ENCODE measurements around the gene MIDN.
A peak's percentile ranks its signal among the peaks of the same experiment; 100 is the strongest.

Gene MIDN

DNA sequence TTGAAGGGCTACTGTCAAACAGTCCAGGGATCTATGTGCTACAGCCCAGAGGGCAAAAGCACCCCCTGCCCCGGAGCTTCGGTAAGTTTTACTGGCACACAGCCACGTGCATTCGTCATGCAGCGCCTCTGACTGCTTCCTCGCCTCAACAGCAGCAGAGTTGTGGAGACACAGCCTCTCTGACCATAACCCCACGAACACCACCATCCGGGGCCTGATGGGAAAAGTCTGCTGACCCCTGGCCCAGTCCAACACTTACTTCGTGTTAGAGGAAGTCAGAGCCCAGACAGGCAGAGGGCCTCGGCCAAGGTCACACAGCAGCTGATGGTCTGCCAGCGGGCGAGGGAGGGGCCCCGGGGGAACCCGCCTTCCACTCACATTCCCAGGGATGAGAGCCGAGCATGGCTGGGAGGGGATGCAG is 15.7 kb upstream of the MIDN start:
- no peak for DNase-seq (ENCODE audit: low read depth, low spot score)

DNA sequence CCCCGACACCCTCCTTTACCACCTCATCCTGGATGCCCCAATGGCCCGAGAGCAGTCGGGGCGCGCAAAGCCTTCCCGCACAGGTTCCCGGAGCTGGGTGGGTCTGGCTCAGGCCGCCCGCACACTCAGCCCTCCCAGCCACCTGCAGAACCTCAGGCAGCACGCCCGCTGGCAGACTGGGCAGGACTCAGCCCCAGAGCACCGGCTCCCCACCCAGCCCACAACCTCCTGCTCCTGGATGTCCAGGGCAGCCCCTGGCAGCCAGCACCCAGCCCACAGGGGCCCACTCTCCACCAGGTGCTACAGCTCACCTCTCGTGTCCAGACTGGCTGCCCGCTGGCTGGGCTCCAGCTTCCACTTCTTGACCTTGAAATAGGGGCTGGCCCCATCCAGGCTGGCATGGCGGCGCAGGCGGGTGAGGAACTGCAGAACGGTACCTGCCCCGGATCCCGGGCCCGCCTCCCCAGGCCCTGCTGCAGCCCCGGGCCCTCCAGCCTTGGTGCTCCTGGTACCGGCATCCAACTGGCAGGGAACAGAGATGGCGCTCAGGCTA is 15.2 kb upstream of the MIDN start:
- DNase-seq (ENCODE audit: low read depth, low spot score): no peak

DNA sequence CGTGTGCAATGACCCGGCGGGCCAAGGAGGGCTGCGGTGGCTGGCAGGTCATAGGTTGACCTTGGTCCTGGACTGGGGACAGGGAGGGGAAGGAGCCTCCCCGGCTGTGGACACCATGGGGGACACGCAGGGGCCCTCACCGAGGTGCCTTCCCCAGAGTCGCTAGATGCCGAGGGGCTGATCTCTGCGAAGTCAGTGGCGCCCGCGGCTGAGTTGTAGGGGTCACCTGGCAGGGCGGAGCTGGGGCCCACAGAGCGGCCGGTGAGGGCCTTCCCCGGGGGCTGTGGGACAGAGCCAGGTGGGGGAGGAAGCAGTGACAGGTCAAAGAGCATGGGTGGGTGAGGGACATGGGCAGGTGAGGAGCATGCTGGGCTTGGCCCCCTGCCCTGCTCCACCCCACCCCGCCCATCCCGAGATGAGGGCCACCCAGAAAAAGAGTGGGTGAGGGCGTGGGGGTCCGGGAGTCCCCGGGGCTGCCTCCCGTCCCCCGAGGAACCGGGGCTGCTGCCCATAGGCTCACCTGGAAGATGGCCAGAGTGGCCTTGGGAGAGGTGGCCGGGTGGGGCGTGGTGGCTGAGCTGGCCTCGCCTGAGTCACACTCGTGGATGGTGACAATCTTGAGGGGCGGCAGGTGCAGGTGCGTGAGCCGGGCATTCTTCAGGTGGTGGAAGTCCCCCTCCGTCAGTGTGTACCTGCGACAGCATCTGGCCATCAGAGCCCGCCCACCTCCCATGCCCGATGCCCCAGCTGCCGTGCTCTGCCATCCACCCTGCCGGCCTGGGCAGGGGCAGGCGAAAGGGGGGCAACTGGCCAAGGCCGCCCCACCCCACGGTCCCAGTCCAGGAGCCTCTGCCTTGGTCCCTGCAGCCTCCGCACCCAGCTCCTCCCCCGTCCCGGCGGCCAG is 14.1 kb upstream of the MIDN start:
- DNase-seq (ENCODE audit: low read depth, low spot score): no peak

DNA sequence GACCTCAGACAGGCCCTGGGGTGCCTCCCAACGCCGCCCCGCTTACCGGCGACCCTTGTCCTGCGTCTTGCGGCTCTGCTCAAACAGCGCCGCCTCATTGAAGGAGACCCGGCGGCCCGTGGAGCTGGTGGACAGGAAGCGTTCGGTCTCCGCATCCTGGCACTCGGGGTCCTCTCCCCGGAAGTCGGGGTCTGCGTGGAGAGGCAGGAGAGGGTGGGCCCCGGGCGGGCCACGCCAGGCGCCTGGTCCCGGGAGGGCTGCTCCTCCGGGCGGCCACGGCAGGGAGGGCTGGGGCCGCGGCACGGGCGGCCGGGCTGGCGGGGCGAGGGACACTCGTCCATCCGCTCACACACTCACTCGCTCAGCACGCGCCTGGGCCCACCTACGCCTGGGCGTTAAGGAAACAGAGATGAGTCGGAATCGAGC is 13.4 kb upstream of the MIDN start:
- no peak for DNase-seq (ENCODE audit: low read depth, low spot score)

DNA sequence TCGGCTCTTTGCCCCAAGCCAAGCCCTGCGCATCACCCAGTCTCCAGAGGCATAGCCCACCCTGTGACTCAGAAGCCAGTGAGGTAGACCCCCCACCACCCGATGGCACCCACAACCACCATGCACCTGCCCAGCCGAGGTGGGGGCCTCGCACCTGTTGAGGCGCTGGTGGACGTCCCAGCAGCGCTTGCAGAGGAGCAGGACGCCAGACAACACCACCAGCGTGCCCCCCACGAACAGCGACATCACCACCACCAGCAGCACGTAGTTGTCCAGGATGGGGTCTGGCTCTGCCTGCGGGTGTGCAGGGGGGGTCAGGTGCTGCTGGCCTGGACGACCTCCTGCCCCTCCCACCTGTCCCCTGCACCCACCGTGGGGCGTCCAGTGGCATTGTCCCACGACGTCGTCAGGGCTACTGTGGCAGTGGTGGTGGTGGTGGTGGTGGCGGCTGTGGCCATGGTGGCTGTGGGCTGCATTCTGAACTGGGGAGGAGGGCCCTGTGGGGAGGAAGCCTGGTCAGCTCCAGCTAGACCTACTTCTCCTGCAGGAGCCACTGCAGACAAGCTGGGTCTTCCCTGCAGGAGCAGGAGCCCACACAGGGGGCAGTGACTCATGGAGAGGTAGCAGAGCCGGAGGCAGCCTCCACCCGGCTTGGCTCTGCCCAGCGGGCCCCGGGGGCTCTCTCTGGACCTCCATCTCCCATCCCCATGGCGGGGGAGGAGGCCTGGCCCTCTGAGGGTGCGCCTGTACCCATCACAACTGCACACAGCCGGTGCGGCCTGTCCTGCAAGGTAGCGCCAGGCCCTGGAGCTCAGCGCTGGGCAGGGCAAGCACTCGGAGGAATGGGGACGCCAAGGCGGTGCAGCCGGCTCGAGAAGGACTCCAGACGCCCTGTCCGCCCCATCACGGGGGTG is 12.5 kb upstream of the MIDN start:
- no peak for DNase-seq (ENCODE audit: low read depth, low spot score)

DNA sequence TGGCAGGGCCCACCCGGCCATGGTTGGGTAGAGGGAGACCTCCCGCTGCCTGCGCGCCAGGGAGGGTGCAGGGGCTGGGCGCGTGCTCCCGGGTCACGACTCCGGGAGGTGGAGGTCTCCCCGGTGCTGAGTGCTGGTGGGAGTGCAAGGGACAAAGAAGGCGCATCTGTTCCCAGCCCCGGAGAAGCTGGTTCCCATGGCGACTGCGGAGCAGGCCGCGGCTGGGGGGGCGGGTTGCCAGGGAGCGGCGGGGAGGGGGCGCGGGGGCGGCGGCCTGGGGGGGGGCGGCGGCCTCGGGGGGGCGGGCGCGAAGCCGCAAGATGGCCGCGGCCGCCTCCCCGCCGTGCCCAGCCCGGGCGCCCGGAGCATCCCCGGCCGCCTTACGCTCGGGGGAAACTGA is 11.8 kb upstream of the MIDN start:
- no peak for DNase-seq (ENCODE audit: low read depth, low spot score)

DNA sequence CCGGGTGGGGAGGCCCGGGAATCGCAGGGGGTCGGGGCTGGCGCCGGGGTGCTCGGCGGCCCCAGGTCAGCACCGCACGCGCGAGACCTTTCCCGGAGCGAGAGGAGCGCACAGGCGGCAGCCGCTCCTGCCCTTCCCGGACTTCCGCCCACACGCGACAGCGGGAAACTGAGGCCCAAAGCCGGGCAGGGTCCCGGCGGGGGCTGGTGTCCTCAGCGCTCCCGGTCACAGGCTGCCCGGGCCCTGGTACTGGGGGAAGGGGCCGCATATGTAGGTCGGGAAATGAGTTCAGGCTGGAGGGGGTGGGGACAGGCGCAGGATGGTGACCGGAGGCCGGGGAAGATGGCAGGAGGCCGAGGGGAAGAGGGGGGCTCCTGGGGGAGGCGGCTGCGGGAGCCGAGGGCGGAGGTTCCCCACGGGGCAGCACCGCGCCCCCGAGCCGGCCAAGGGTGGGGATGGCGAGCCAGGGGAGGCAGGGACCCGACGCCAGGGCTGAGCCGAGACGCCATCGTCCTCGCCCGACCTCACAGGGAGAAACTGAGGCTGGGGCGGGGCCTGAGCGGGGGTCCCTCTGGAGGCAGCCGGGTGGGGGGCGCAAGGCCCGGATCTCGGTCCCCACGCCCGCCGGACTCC is 11.2 kb upstream of the MIDN start:
- no peak for DNase-seq (ENCODE audit: low read depth, low spot score)

DNA sequence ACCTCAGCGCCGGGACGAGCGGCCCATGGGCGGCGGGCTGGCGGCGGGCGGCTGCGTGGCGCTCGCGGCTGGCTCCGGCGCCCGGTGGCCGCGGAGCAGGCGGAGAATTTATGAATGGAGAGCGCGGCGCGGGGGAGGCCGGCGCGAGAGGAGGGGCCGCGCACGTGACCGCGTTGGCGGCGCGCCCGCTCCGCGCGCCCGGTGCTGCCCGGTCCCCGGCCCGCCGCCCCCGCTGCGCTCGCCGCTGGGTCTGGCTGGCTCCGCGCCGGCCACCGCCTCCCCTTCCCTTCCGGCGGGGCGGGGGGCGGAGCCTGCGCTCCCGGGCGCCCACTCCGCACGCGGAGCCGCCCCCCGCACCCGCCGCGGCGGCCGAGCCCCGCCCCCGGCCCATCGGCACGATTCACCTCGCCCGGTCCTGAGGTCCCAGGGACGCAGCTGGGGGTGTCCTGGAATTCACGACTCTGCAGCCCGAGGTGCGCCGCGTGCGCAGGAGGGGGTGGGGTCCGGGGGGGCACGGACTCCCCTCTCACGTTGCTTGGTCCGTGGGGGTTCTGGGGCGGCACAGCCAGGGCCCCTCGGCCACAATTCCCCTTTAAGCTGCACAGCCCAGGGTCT is 10.5 kb upstream of the MIDN start, which contains the start of gene CBARP:
TSS of gene CBARP (minus strand) at position 252 of the 615 bp plus-strand sequence. CDS start 1,905 bp downstream, outside the sequence.
- DNase-seq (ENCODE audit: low read depth, low spot score): no peak

DNA sequence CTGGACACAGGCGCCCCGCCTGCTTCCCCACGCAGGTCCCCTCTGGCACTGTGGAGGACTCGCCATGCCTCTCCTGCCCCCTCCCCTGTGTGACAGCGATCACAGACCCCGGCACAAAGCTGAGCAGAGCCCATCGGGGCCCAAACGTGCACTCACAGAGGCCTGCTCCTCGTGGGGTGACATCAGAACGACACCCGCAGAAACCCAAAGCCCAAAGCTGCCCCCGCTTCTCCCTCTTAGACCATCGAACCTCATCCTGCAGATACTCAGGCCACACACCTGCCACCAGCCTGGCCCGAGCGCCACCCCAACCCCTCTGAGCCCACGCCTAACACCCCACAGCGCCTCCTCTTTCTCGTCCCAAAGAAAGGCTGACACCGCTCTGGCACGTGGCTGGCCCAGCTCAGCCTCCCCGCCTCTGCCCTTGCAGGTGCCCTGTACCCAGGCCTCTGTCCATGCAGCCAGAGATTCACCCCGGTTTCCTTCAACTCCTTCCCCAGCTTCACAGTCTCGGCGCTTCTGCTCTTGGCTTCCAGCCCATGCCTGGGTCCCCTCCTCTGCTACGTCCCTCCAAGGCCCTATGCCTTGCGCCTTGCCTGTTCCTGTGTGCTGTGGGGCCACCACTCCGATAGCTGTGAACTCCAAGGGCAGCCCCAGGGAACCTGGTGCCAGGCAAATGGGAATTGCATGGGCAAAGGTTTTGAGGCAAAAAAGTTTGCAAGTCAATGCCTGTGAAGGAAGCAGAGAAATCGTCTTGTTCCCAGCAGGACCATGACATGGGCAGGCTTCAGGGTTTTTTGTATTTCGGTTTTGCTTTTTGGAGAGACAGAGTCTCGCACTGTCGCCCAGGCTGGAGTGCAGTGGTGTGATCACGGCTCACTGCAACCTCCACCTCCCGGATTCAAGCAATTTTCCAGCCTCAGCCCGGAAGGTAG is 9.7 kb upstream of the MIDN start:
- DNase-seq (ENCODE audit: low read depth, low spot score): no peak

DNA sequence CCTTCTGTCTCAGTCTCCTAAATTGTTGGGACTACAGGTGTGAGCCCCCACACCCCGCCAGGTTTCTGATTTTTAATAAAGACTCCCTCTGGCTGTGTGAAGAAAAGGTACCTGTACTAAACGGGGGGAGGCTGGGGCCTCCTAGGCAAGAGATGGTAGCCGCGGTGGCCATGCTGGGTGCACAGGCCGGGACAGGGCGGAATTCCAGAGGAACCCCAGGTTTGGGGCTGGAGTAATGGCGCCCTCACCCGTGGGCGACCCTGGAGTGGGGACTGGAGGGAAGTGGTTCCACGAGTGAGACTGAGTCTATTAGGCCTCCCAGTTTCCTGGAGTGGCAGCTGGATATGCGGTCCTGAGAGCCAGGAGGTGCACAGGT is 9.0 kb upstream of the MIDN start:
- DNase-seq (ENCODE audit: low read depth, low spot score): no peak

DNA sequence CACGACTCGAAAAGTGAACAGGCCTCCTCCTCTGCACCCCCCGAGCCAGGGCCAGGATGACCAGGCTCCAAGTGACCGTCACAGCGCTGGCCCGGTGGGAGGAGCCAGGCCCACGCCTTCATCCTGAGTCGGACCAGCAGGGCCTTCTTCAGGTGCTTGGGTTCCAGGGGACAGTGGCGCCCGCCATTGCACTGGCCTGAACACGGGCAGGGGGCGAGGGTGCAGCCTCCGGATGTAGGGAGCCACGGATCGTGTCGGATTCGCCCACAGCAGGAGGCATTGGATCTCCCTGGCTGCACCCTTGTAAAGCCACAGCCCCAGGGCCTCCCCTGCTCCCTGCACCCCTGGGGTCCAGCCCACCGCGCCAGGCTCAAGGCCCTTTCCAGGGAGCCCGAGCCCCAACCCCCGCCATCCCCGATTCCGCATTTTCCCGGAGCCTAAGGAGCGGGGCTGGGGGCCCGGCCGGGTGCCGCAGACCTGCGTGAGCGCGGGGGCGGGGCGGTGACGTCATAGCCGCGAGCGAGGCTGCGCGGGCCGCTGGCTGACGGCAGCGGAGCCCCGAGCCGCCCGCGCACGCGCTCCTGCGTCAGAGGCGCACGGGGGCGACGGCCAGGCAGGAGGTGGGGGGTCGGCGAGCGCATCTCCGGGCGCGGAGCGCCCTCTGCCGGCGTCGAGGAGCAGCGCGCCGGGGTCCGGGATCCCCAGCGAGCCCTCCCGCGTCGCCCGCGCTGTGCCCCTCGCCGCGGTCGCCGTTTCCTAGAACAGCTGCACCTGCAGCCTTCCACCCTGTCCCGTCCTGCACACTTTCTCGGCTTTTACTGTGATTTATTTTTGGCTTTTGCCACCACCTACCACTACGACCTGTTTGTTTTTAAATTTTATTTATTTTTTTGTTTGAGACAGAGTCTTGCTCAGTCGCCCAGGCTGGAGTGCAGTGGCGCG is 8.3 kb upstream of the MIDN start:
- peak; percentile 85 for DNase-seq (ENCODE audit: low read depth, low spot score)

DNA sequence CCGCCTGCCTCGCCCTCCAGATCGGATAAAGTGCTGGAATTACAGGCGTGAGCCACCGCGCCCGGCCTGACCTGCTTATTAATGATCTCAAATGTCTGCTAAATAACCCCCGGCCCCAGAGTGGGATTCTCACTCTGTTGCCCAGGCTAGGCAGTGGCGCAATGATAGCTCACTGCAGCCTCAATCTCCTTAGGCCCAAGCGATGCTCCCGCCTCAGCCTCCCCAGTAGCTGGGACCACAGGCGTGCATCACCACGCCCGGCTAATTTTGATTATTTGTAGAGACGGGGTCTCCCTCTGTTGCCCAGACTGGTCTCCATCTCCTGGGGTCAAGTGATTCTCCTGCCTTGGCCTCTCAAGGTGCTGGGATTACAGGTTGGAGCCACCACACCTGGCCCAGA is 7.5 kb upstream of the MIDN start:
- no peak for DNase-seq (ENCODE audit: low read depth, low spot score)

DNA sequence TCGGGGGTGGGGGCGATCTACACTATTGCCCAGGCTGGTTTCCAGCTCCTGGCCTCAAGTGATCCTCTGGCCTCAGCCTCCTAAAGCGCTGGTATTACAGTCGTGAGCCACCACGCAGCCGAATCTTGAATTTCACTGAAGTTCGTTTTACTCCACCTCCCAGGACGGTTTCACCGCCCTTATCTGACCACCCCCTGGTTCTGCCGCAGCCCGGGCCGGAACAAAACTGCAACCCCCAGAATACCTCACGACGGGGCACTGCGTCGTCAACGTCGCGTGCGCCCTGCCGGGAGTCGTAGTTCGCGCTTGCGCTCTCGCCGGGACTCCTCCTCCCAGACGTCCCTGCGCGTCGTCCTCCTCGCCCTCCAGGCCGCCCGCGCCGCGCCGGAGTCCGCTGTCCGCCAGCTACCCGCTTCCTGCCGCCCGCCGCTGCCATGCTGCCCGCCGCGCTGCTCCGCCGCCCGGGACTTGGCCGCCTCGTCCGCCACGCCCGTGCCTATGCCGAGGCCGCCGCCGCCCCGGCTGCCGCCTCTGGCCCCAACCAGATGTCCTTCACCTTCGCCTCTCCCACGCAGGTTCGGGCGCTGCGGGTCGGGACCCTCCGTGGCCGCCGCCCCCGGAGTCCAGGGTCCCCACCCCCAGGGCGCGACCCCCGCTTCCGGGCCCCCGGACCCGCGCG is 6.8 kb upstream of the MIDN start, which contains the start of gene ATP5F1D:
TSS of gene ATP5F1D (plus strand) at position 335 of the 679 bp plus-strand sequence. CDS start at position 435, 100 bp downstream.
- peak; percentile 77 for DNase-seq (ENCODE audit: low read depth, low spot score)

DNA sequence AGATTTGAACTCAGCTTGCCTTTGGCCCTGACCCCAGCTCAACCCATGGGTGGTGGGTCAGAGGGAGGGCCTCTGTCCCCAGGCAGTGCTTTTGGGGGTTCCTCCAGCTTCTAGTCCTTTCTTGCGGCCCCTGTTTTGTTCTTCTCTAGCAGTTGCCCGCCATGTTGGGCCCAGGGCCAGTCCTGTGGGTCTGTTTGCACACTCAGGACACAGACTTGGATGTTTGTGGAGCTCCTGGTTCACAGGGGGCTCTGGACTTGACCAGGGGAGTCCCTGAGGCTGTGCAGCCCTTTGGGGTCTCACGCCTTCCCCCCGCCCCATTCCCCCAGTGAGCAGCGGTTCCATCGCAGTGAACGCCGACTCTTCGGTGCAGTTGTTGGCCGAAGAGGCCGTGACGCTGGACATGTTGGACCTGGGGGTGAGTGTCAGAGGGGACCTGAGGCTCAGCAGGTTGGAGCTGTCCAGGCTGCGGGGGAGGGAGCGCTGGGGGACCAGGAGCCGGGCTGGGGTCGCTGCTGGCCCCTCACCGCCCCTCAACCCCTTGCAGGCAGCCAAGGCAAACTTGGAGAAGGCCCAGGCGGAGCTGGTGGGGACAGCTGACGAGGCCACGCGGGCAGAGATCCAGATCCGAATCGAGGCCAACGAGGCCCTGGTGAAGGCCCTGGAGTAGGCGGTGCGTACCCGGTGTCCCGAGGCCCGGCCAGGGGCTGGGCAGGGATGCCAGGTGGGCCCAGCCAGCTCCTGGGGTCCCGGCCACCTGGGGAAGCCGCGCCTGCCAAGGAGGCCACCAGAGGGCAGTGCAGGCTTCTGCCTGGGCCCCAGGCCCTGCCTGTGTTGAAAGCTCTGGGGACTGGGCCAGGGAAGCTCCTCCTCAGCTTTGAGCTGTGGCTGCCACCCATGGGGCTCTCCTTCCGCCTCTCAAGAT is 4.4 kb upstream of the MIDN start:
- DNase-seq (ENCODE audit: low read depth, low spot score): no peak

DNA sequence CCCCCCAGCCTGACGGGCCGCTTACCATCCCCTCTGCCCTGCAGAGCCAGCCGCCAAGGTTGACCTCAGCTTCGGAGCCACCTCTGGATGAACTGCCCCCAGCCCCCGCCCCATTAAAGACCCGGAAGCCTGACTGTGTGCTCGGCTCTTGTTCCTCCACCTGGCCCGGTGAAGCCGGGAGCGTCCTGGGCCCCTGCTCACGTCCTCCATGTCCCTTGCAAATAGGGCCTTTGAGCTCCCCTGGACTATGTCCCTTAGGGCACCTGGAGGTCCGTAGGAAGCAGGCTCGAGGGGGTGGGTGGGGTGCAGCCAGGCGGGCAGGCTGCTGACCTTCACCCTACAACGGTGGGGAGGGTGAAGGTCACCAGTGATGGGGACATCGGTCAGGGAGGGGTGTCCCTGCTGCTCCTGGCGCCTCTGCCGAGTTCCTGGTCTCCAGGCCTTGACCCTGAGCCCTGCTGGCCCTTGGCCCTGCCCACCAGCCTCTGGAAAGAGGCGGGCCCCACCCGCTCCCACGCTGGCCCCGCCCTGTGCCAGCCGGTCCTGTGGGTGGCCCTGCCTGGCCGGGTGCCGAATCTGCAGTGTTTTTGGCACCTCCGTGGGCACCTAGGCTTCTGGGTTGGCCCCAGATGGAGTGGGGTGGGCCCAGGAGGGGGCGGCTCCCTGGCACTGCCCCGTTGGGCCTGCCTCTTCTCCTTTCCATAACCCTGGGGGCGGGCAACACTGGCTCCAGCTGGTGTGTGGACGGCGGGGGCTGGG is 3.5 kb upstream of the MIDN start:
- DNase-seq (ENCODE audit: low read depth, low spot score): no peak

DNA sequence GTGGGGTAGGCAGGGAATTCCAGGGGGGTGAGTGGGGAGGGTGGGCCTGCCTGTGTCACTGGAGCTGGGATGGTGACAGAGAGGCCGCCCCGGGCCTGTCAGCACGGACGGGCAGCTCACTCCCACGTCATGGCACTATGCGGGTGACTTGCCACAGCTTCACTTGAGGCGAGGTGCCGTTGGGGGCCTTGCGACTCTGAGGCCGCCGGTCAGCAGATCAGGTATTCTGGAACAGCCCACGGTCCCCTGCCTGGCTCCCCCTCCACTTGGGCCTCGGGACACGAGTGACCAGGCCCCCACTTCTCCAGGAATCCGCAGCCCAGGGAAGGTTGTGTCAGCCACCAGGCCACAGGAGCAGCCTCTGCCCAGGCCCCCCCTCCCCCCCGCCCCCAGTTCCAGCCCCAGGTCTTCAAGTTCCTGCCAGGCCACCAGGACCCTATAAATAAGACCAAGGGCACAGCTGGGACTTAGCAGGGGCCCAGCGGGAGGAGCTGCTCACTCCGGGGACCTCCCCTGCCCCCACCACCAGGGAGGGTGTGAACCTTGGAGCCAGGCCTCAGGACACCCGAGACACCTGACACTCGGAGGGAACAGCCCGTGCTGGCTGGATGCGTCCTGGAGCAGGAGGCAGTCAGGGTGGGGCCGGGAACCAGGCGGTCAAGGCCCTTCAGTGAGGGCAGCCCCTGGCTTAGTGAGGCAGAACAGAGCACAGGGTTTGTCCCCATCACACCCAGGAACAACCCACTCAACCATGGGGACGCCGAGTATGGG is 2.7 kb upstream of the MIDN start:
- DNase-seq (ENCODE audit: low read depth, low spot score): no peak

Measured in activated naive CD8-positive, alpha-beta T cell treated with anti-CD3 and anti-CD28 coated beads, Interleukin-2, amount 50 U/mL, for 16 hours (primary cell).